Tongue (tissue), 2 donors: ENCODE measurements around the gene CDK6. TPM values are rescaled to one million over a fixed set of nuclear protein-coding genes. Genes with fewer than 3 reads are reported as not detected.
A peak's percentile ranks its signal among the peaks of the same experiment; 100 is the strongest.

ENCODE experiments used
- DNase-seq: peaks from one replicate; pipeline ENCODE4 v3.0.0-alpha.2; 2015
- total RNA-seq: library from RNA; depleted of rRNA; stranded (reverse); fragments of >200 nt; gene quantifications from one replicate; pipeline ENCODE4 v1.2.3, GENCODE V29; 2014

The CDK6 gene
- total RNA-seq, 1 donor from 2014 or later: 168 TPM

GRCh38 chr7:92680442-92680841 is 155.9 kb downstream of the CDK6 start:
- DNase-seq: no peak

GRCh38 chr7:92678291-92678920 is 158.0 kb downstream of the CDK6 start:
- DNase-seq: no peak

GRCh38 chr7:92674379-92674778 is 162.0 kb downstream of the CDK6 start:
- no peak for DNase-seq

- no peak for DNase-seq
These were observed 164.7 kb downstream of the CDK6 start for GRCh38 chr7:92671505-92672169.

- DNase-seq: no peak
These were observed 166.0 kb downstream of the CDK6 start for GRCh38 chr7:92670204-92670851.

- DNase-seq: no peak
These were observed 166.7 kb downstream of the CDK6 start for GRCh38 chr7:92669616-92670165.

GRCh38 chr7:92668564-92668963 is 167.8 kb downstream of the CDK6 start:
- no peak for DNase-seq

- no peak for DNase-seq
These were observed 168.4 kb downstream of the CDK6 start for GRCh38 chr7:92667816-92668535.

GRCh38 chr7:92665926-92666325 is 170.4 kb downstream of the CDK6 start:
- no peak for DNase-seq

- DNase-seq: no peak
These were observed 174.7 kb downstream of the CDK6 start for GRCh38 chr7:92661651-92662050.

- DNase-seq: no peak
These were observed 177.7 kb downstream of the CDK6 start for GRCh38 chr7:92658671-92659070.

- no peak for DNase-seq
These were observed 179.0 kb downstream of the CDK6 start for GRCh38 chr7:92657391-92657790.

GRCh38 chr7:92656121-92656520 is 180.3 kb downstream of the CDK6 start:
- DNase-seq: no peak

GRCh38 chr7:92655346-92655884 is 181.0 kb downstream of the CDK6 start:
- no peak for DNase-seq

- DNase-seq: no peak
These were observed 183.2 kb downstream of the CDK6 start for GRCh38 chr7:92653136-92653535.

- no peak for DNase-seq
These were observed 183.8 kb downstream of the CDK6 start for GRCh38 chr7:92652536-92652935.

GRCh38 chr7:92650391-92650790 is 186.0 kb downstream of the CDK6 start:
- DNase-seq: no peak

GRCh38 chr7:92648067-92648466 is 188.3 kb downstream of the CDK6 start:
- no peak for DNase-seq

GRCh38 chr7:92647652-92648051 is 188.7 kb downstream of the CDK6 start:
- DNase-seq: no peak

- no peak for DNase-seq
These were observed 189.3 kb downstream of the CDK6 start for GRCh38 chr7:92647011-92647625.

- peak; percentile 51 for DNase-seq
These were observed 191.0 kb downstream of the CDK6 start for GRCh38 chr7:92645114-92646061.
